AG09309 (cell line): ENCODE measurements around the gene BBS7.

ENCODE experiments used
- DNase-seq: peaks from one replicate; pipeline ENCODE4 v3.0.0-alpha.2; 2010; ENCODE audit warnings: low read depth
- H3K4me3 ChIP-seq: 2 replicates; pipeline ENCODE4 v1.5.1; 2011; ENCODE audit warnings: mild to moderate bottlenecking, low read depth, low read length, moderate library complexity; ENCODE audit not compliant: control insufficient read depth
- TF ChIP-seq, protein P1 (sequence below): IDR thresholded peaks from 2 replicates; pipeline ENCODE4 v1.5.1; 2011; ENCODE audit warnings: mild to moderate bottlenecking, low read depth, low read length, inconsistent platforms; ENCODE audit not compliant: insufficient read depth, control insufficient read depth; ENCODE audit errors: missing control alignments

BBS7 gene

DNA sequence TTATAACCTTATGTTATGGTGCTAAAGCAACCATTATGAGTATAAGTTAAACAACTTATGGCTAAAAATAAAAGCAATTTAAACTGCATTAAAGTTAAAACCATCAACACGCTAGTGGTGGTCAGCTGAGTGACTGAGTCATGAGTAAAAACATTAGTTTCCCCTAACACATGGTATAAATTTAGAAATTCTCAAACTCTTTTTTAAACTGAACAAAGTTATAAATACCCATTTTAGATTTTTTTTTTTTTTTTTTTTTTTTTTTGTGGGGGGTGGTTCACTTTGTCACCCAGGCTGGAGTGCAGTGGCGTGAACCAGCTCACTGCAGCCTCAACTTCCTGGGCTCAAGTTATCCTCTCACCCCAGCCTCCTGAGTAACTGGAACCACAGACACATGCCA is 5.4 kb upstream of the BBS7 start:
- TF ChIP-seq, protein P1, sequence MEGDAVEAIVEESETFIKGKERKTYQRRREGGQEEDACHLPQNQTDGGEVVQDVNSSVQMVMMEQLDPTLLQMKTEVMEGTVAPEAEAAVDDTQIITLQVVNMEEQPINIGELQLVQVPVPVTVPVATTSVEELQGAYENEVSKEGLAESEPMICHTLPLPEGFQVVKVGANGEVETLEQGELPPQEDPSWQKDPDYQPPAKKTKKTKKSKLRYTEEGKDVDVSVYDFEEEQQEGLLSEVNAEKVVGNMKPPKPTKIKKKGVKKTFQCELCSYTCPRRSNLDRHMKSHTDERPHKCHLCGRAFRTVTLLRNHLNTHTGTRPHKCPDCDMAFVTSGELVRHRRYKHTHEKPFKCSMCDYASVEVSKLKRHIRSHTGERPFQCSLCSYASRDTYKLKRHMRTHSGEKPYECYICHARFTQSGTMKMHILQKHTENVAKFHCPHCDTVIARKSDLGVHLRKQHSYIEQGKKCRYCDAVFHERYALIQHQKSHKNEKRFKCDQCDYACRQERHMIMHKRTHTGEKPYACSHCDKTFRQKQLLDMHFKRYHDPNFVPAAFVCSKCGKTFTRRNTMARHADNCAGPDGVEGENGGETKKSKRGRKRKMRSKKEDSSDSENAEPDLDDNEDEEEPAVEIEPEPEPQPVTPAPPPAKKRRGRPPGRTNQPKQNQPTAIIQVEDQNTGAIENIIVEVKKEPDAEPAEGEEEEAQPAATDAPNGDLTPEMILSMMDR = no peak
- no peak for DNase-seq
- H3K4me3 ChIP-seq = no peak overlapping the region

DNA sequence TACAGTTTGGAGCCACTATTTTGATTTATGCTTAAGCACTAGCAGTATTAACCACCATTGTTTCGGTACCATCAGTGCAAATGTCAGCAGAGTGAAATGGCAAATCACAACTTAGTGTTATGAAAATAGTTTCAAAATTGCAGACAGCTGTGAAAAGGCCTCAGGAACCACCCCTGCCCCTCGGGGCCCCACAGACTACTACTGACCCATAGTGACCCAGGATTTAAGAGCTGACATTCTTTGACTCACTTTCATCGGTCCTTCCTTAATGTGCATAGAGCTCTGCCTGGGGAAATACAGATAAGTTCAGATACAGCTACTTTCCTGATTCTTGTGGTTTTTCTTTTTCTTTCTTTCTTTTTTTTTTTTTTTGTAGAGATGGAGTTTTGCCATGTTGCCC is 3.3 kb upstream of the BBS7 start:
- no peak for DNase-seq
- H3K4me3 ChIP-seq = no peak overlapping the region
- TF ChIP-seq, protein P1 = no peak

DNA sequence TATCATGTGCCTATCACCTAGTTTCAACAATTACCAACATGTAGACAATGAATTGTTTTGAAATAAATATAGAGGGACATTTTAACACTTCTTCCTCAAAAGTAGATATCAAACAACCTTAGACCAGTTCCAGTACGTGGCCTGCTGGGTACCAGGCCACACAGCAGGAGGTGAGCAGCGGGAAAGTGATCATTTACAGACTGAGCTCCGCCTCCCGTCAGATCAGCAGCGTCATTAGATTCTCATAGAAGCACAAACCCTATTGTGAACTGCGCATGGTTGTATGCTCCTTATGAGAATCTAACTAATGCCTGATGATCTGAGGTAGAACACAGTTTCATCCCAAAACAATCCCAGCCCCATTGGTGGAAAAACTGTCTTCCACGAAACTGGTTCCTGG is 6.5 kb downstream of the BBS7 start:
- H3K4me3 ChIP-seq = no peak overlapping the region
- no peak for DNase-seq
- TF ChIP-seq, protein P1 = no peak

DNA sequence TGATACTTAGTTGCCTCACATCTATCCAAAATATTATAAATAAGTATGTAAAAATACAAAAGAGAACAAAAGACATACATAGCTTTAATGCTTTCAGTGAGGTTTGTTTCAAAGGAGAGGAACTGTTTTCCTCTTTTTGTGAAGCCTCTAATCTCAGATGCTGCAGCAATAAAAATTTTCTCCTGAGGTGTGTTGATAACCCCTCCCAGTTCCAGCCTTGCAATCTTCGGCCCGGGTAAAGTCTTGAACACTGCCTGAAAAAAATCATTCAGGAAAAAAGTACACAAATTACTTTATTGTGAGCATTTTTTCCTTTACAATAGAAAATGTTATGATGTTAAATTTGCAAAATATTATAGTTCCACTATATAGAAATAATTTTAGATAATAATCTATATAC is 8.8 kb downstream of the BBS7 start:
- TF ChIP-seq, protein P1 = no peak
- no peak for DNase-seq
- no peak overlapping the region for H3K4me3 ChIP-seq

DNA sequence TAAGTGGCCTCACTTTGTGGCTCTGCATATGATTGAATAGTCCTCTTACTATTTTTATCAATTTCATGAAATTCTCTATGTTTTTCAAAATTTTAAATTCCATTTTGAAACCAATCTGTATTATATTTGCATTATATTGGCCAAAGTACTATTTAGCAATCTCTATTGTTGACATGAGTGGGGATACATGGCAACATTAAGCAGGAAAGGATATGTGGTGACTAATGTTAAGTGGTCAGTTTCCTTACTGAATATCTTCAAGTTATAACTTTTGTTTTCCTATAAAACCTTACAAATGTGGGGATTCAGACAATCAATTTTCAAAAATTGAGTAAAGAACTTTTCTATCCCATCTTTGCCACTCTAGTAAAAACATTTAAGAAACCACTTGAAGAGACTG is 10.2 kb downstream of the BBS7 start:
- TF ChIP-seq, protein P1 = no peak
- no peak for DNase-seq
- no peak overlapping the region for H3K4me3 ChIP-seq

DNA sequence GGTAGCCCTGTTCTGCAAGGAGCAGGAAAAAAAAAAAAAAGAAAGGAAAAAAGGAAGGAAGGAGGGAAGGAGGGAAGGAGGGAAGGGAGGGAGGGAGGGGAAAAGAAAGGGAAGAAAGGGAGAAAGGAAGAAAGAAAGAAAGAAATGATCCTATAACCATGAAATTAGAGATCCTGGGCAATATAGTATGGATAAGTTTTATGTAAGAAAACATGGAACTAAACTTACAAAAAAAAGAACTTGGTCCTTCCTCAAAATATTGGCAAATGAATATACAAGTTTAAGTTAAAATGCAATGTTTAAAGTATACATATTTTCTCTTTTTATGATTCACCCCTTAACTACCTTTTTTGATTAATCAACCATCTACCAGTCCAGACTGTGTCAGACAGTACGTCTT is 18.9 kb downstream of the BBS7 start:
- TF ChIP-seq, protein P1 = no peak

DNA sequence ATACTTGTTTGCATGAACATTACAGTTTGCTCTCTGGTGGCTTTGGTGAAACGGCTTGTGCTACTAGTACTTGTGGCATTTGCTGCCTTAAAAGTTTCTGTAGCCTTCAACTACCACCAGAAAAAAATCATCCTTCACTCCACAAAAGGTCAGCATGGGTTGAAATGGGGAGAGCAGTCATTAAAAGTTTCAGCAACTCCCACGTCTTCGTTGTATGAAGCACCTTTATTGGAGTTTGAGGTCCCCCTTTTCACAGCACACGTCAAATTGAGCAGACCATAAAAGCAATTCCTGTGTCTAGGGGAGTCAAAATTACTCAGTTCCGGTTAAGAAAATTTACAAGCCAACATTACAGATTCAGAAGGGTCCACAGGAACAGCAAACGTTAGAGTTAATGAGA is 23.6 kb downstream of the BBS7 start:
- DNase-seq = no peak
- no peak overlapping the region for H3K4me3 ChIP-seq
- TF ChIP-seq, protein P1 = no peak

More for the DNA sequence above, 18.9 kb downstream of the BBS7 start:
- DNase-seq = no peak
- no peak overlapping the region for H3K4me3 ChIP-seq
